HPDE6-E6E7 (cell line): ENCODE measurements around the gene PWP2.
"Not testable (repeated sequence)": the region's sequence is repeated elsewhere in the genome, so short reads cannot be mapped to it uniquely, and the experiment has no call there.

Experiments
- DNase-seq: peaks from one replicate; pipeline ENCODE4 v3.0.0; 2011; ENCODE audit warnings: missing footprints; ENCODE audit errors: extremely low spot score

PWP2 gene

DNA sequence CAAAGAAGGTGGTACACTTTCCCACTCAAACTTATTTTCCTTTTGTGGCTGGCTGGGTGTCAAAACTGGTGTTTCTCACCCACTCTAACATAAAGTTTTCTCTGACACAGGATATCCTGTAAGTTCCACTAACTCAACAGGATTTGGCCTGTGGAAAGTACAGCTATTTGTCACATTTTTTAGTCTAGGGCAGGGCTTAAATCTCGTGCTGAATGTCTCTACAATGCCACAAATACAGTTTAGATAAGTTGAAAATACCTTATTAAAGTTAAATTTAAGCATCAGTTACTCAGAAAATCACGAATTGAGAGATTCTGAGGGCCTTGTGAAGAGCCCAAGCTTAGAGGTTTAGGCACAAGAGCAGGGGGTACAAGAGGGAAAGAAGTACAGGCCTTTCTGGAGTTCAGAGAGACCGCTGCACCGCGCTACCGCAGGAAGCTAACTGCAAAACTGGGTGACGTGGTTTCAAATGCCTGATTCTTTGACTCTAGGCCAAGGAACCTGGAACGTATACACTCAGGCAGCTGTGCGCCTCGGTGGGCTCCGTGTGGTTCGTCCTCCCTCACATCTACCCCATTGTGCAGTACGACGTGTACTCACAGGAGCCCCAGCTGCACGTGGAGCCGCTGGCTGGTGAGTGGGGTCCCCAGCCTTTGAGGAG is 23.4 kb upstream of the PWP2 start:
- no peak for DNase-seq

DNA sequence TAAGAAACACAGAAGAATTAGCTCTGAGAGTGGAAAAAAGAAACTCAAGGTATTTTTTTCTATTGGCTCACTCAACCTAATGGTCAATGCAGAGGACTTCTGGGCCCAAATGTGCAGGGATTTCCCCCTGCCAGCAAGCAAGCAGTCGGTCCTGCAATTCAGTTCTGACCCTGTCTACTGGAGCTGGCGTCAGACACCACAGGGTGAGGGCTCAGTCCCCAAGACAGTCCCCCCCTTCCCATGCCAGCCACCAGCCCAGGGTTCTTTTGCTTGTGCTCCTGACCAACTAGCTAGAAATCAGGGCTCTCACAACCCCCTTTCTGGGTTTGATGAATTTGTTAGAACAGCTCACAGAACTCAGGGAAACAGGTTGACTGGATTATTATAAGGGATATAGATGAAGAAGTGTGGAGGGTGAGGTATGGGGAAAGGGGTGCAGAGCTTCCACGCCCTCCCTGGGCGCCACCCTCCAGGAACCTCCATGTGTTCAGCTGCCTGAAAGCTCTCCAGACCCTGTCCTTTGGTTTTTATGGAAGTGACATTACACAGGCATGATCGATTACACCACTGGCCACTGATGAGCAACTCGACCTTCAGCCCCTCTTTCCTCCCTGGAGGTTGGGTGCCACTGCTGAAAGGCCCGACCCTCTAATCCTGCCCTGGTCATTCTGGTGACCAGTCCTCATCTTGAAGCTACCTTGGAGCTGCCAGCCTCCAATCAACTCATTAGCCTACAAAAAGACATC is 22.5 kb upstream of the PWP2 start:
- DNase-seq = no peak

DNA sequence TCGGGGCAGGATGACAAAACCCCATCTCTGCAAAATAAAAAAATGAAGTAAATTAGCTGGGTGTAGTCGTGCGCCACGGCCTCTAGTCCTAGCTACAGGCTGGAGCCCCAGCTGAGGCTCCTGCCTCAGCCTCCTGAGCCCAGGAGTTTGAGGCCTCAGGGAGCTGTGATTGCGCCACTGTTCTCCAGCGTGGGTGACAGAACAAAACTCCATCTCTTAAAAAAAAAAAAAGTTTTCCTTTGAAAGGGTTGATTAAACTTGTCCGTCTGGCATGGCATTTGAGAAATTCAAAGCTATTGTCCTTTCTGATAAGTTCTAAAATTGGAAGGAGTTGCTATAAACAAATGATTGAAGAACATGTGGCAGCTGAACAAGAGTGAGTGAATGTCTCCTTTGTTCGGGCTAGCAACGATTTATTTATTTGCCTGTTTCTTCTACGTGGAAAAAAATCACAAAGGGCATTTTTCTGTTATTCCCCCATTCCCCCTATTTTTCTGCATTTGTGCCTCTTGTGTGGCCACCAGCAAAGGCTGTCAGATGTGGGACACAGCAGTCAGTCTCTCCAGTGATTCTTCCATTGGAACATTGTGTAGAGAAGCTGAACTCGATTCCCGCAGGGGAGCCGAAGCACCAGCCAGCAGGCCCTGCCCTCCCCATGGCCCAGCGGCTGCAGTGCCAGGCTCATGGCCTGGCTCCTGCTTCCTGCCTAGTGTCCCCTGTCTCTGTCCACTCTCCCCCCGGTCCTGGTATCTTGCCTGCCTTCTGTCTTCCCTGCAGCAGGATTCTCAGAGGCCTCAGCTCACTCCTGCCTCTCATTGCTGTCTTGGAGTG is 21.5 kb upstream of the PWP2 start:
- no peak for DNase-seq

DNA sequence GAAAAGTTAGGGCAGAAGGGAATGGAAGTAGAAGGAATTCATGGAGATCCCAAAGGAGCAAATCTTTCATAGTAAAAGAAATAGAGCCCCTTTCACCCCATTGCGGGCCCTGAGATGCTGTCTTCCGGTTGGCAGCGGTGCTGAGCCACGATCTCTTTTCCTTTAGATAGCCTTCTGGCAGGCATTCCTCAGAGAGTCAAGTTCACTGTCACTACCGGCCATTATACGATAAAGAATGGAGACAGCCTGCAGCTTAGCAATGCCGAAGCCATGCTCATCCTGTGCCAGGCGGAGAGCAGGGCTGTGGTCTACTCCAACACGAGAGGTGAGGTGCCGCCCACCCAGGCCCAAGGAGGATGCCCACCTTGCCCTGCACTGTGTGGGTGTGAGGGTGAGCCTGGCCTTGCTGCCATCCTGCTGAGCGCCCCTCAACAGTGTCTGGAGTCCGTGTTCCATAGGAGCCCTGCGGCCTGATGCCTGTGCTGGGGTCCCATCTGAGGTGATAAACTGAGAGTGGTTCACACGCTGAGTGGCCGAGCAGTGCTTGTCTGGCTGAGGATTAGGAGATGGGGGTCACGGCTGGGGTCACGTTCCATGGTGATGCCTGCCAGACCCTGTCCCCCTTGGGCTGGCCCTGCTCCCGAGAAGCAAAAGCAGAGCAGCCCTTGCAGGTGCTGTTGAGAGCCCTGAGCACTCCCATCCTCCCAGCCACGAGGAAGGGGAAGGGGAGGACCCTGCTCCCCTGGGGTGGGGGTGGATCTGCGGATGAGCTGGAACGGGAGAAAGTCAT is 20.4 kb upstream of the PWP2 start:
- DNase-seq = no peak

DNA sequence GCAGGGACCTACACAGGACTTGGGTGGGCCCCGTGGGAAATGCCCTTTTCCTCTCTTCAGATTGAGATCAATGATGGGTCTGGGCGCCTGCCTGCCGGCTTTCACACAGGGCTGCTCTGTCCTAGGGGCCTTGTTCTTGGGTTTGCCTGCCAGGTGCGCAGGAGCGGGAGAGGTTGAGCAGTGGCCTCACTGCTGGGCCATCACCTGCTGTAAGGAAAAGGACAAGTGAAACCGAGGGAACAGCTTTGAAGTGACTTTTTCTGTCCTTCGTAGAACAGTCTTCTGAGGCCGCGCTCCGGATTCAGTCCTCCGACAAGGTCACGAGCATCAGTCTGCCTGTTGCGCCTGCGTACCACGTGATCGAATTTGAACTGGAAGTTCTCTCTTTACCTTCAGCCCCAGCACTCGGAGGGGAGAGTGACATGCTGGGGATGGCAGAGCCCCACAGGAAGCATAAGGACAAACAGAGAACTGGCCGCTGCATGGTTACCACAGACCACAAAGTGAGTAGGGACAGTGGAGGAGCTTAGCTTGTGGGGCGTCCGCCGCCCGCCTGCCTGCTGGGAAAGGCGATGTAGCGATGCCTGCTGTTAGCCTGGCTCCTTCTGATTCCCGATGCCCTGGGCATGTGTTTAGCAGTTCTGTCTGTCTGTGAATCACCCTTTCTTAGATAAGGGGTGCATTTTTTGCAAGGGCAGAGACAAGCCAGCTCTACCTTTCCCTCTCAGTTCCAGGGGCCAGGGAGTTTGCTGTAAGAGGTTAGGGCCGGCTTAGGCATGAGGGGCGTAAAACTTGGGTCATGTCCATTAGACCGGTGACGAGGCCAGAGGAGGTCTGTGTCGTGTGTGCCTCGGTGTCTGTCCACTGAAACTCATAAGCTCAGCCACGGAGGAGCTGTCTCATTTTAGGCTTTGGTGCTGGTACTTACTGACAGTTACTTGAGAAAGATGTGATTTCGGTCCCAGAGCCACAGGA is 19.5 kb upstream of the PWP2 start:
- no peak for DNase-seq

DNA sequence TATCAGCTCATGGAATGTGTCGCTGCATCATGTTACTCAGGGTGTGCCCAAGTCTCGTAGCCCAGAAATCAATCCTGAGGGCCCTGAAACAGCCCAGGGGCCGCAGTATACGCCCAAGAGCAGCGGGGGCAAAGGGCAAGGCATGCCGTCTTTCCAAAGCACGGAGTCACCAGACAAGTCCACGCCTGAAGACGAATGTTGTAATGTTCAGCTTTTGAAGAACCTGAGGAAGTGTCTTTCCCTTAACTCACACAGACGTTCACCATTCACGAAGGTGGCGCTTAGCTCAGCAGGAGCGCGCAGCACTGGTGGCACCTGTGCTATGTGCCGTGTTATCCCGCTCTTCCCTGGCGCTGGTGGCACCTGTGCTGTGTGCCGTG is 18.8 kb upstream of the PWP2 start:
- no peak for DNase-seq

DNA sequence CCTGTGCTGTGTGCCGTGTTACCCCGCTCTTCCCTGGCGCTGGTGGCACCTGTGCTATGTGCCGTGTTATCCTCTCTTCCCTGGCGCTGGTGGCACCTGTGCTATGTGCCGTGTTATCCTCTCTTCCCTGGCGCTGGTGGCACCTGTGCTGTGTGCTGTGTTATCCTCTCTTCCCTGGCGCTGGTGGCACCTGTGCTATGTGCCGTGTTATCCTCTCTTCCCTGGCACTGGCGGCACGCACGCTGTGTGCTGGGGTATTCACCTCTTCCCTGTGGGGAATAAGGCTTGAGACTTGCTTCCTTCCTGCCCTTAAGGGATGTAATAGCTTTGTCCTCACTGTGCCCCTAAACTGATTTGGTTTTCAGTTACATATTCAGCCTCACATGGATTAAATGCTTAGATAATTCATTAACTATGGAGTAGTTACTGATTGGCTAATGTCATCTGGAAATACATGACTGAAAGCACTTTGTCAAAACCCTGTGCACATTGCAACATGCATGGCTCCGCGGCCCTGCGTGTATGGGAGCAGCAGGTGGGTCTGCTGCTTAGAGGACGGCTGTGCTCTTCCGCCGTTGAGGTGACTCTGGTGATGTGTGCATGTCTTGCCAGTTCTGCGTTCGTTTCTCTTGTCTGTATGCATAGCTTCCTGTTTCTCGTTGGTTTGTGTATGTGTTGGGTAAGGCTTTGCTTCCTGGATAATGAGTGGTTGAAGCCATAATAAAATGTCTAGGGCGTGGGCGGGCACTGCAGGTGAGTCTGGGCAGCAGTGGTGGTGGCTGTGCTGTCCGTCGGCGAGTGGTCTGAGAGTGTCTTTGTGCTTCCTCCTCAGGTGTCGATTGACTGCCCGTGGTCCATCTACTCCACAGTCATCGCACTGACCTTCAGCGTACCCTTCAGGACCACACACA is 17.9 kb upstream of the PWP2 start:
- no peak for DNase-seq

DNA sequence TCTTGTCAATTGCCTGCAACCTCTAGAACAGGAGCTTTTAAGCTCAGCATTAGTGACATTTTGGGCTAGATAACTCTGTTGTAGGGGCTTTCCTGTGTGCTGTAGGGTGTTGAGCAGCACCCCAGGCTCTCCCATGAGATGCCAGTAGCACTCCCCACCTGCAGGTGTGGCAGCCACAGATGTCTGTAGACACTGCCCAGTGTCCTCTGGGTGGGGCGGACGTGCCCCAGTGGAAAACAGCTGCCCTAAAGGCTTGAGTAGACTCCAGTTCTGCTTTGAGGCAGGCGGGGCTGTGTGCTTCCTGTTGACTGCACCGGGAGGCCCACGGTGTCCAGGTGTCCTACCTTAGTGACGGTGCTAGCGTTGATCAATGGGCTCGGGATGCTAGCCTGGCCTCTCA is 16.9 kb upstream of the PWP2 start:
- no peak for DNase-seq

DNA sequence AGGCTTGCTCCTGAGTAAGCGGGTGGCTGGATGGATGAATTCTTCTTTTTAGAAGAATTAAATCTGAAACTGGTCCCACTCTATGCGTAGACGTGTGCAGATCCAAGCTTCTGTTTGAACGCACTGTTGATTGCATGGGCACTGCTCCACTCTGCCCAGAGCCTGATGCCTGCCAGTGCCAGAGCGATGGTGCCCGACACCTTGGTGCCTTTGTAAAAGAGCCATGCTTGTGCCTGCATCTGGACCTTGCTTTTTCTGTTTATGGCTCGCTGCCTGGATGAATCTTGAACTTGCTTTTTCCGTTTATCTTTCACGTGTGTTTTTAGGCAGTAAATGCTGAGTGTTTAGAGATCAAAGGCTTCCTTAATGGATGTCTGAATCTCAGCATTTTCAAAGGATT is 15.0 kb upstream of the PWP2 start:
- DNase-seq = no peak

DNA sequence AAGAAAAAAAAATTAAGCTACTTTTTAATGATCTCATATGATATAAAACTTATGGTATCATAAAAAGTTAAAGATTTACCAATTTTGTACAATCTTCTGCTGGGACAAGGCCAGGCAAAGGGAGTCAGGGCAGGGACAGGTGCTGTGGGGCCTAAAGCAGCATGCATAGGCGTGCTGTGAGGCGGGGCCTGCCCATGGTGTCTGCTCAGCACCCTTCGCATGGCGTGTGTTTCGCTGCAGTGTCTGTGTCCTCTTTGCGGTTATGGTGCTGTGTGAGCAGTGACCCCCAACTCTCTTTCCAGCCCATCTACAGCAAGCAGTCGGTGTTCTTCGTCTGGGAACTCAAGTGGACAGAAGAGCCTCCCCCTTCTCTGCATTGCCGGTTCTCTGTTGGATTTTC is 13.4 kb upstream of the PWP2 start:
- no peak for DNase-seq

DNA sequence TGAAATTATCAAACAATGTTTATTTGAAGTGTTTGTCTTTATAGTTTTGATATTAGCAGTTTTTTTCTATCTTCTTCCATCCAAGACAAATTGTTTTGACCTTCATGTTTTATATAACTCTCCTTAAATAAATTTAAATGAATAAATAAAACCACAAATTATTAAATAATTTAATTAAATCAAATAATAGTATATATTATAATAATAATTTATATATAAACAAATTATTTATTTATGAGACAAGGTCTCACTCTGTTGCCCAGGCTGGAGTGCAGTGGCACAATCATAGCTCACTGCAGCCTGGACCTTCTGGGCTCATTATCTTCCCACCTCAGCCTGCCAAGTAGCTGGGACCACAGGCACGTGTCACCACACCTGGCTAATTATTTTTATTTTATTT is 12.4 kb upstream of the PWP2 start:
- no peak for DNase-seq

DNA sequence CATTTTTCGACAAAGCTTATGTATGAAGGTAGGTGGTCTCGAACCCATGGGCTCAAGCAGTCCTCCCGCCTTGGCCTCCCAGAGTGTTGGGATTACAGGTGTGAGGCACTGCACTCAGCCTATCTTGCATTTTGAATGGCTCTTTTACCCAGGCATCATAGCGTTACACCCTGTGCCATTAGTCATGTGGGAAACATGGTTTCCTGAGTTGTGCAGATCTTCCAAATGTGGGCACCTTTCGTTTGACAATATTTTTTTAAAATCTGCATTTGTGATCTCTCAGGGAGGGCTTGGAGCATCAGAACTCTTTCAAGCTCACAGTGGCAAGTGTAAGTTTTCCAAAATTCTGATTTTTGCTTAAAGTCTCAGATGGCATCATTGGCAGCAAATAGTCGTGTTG is 8.7 kb upstream of the PWP2 start:
- DNase-seq = not testable (repeated sequence)

DNA sequence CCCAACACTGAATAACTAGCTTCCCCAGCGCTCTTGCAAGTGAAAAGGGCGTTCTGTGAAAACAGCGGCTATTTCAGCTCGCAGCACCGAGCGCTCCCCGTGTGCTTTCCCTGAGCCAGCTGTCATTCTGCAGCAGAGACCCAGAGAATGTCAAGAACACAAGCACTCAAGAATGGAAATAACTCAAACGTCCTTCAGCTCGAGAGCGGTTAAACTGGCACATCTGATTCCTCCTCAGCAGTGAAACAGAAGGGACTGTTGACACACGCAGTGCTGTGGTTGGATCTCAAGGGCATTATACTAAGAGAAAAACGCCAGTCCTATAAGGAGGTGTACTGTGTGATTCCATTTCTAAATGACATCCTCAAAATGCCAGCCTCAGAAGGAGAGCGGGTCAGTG is 8.2 kb upstream of the PWP2 start:
- DNase-seq = not testable (repeated sequence)

DNA sequence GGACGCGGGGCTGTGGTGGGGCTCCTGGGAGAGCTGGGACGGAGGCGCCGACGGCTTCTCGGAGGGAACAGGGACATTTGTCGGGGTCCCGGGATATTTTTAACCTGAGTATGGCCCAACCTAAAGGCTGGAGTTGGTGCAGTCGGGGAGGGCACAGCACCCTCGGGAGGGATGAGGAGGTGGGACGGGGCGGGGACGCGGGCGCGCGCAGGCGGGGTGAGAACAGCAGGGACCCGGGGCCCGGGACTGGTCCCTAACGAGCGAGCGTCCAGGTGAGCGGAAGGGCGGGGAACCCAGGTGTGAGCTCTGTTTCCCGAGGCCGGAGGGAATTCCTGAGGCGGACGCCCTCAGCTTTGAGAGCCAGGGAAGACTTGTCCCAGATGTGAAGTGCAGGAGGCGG is 390 bp downstream of the PWP2 start:
- DNase-seq = not testable (repeated sequence)

DNA sequence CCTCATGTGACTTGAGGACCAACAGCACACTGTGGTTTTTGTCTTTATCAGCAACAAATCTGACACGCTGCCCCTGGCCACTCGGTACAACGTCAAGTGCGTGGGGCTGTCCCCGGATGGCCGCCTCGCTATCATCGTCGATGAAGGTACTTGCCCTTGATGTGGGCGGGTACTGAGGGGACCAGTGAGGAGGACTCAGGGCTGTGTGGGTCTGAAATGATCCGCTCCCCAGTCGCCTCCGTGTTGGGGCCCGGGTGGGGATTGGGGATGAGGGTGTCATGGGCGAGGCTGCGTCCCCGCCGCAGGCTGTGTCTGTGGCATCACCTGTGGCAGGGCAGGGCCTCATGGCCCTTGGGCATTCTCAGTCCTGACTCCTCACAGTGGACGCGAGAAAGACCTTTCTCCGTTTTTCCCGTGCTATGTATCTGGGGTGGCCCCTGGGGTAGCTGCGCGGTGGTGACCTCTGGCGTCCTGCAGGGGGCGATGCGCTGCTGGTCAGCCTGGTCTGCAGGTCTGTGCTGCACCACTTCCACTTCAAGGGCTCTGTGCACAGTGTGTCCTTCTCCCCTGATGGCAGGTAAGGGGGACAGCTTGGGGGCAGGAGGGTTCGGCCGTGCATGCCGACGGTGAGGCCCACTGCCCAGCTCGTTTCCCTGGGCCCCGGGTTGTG is 6.6 kb downstream of the PWP2 start:
- not testable (repeated sequence) for DNase-seq

DNA sequence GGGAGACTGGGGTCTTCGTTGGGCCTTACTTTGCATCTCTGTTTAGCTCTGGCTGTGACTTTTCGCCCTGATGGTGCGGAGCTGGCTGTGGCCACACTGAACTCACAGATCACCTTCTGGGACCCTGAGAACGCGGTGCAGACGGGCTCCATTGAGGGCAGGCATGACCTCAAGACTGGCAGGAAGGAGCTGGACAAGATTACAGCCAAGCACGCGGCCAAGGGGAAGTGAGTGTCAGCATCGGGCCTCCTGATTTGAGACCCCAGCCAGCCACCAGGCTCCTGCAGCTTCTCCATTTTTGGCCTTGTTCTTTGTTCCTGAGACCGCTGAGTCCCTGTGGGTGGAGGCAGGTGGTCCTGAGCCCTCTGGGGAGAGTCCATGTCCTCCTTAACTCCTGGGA is 14.9 kb downstream of the PWP2 start:
- not testable (repeated sequence) for DNase-seq

DNA sequence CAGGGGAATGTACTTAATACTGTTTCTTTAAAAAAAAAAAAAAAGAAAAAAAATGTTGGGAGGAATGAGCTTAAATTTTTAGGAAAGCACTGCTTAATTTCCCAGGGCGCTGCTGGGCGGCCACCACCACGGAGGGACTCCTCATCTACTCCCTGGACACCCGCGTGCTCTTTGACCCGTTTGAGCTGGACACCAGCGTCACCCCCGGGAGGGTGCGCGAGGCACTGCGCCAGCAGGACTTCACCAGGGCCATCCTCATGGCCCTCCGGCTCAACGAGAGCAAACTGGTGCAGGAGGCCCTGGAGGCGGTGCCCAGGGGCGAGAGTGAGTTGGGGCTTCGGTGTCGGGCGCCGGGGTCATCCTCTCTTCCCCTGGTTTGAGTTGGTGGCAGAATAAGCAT is 20.6 kb downstream of the PWP2 start:
- not testable (repeated sequence) for DNase-seq

DNA sequence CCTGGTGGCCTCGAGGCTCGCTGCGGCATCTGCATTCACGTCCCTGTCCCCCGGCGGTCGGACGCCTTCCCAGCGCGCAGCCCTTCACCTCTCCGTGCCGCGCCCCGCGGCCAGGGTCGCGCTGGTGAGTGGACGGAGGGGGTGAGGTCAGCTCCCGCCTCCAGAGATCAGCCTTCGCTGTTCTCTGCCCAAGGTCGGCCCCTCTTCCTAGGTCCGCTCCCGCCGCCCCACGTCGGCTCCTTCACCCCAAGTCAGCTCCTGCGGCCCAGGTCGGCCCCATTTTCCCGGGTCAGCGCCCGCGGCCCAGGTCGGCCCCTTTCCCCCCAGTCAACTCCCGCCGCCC is 26.5 kb downstream of the PWP2 start:
- not testable (repeated sequence) for DNase-seq

DNA sequence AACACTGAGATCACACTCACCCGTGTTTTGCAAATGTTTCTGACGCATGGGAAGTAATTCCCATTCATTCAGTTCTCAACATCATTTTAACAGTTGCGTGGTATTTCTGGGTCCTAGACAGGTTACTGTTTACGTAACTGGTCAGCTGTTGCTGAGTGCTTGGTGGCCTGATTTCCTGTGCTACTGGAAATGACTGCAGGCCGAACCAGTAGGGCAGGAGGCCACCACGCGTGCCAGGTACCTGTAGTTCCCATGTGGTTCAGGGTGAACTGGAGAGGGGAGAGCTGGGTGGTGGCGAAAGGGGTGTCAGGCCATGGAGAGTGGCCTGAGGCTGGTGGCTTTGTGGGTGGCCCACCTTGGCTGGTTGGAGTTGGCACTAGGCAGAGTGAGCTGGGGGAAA is 27.5 kb downstream of the PWP2 start:
- DNase-seq = not testable (repeated sequence)
